Neural crest cell (in vitro differentiated cells): Measurements from ENCODE around the gene MYNN. TPM values are rescaled to one million over a fixed set of nuclear protein-coding genes. Genes with fewer than 3 reads are reported as not detected.

ENCODE experiments used
- DNase-seq: peaks from one replicate; pipeline ENCODE4 v3.0.0; 2021; ENCODE audit warnings: low read depth, mixed read lengths, low spot score
- H3K27ac Mint-ChIP-seq: one replicate; pipeline ENCODE4 v1.8.0; 2021; ENCODE audit warnings: mild to moderate bottlenecking, mixed read lengths; ENCODE audit not compliant: unreplicated experiment
- H3K27me3 Mint-ChIP-seq: 2 replicates; pipeline ENCODE4 v1.8.0; 2021; ENCODE audit warnings: low read depth, mild to moderate bottlenecking, mixed read lengths
- H3K36me3 Mint-ChIP-seq: 2 replicates; pipeline ENCODE4 v1.8.0; 2021; ENCODE audit warnings: low read depth, mild to moderate bottlenecking, mixed read lengths
- H3K4me1 Mint-ChIP-seq: 2 replicates; pipeline ENCODE4 v1.8.0; 2021; ENCODE audit warnings: mixed read lengths
- H3K4me3 Mint-ChIP-seq: one replicate; pipeline ENCODE4 v1.8.0; 2021; ENCODE audit warnings: mild to moderate bottlenecking, mixed read lengths
- H3K9me3 Mint-ChIP-seq: 2 replicates; pipeline ENCODE4 v1.8.0; 2021; ENCODE audit warnings: mixed read lengths
- CTCF ChIP-seq: fragments of 200-600 bp; sonication (generic); conservative IDR thresholded peaks from 2 replicates; pipeline ENCODE4 v1.5.0; 2021; ENCODE audit warnings: antibody characterized with exemption, mild to moderate bottlenecking
- total RNA-seq: library from RNA; stranded (reverse); gene quantifications from 2 replicates; pipeline ENCODE4 v1.2.1, GENCODE V29; 2021

The MYNN gene
- total RNA-seq, 1 donor from 2014 or later: 15.0 TPM

GRCh38 chr3:169769287-169770181 lies 3.7 kb upstream of the MYNN start, which contains the start of gene ACTRT3:
Gene ACTRT3 (minus strand): TSS chr3:169769561. CDS start chr3:169769520, 41 bp downstream.
- Mint-ChIP-seq H3K4me3 (peak within 1 kb of the TSS; percentile 98), H3K9me3 (peaks cover 18% of the 10 kb centered on the region), H3K36me3 (peaks cover 19% of the 10 kb centered on the region), H3K27me3 (peaks cover 28% of the 10 kb centered on the region), H3K4me1 (peaks cover 41% of the 10 kb centered on the region), H3K27ac (peak within 1 kb of the TSS; percentile 82)
- peak; percentile 71 for DNase-seq
- no peak for TF ChIP-seq CTCF

DNA sequence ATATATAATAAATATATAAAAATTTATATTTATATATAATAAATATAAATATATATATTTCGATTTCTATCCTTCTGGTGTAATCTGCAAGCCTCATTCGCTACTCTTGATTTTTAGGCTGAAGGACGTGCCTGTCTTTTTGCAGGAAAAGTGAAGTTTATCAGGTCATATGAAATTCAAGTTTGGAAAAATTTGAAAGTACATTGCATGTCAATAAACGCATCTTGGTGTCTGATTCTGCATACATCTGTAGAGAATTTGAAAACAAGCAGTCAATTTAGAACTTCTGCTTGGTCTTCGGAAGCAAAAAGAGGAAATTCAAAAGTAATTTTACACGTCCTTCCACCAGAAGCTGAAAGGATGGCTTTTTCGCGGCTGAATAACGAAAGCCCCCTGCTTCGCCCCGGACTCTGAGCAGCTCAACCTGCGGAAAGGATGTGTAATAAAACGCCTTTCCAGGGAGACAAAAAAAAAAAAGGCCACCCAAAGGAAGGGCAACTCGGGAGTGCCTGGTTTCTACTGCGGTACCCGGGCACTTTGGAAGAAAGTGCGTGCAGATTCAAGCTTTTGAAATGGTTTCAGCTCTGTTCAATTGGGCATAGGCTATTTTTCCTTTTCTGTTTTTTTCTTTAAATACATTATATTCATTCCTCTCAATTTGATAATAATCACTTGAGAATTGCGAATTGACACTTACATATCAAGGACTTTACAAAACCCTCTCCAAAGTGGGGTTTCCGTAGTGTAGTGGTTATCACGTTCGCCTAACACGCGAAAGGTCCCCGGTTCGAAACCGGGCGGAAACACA lies 1.5 kb upstream of the MYNN start:
- peak; percentile 69 for DNase-seq
- H3K9me3 Mint-ChIP-seq: peaks cover 9% of the 10 kb centered on the region

GRCh38 chr3:169772305-169772896 lies 795 bp upstream of the MYNN start:
- Mint-ChIP-seq H3K4me3 (peak overlapping the region; percentile 100), H3K4me1 (peaks cover 46% of the 10 kb centered on the region), H3K36me3 (peaks cover 7% of the 10 kb centered on the region), H3K27ac (peak overlapping the region; percentile 99), H3K27me3 (peaks cover 21% of the 10 kb centered on the region), H3K9me3 (peaks cover 5% of the 10 kb centered on the region)
- TF ChIP-seq CTCF: no peak
- DNase-seq: peak; percentile 52

More for the DNA sequence above, 1.5 kb upstream of the MYNN start:
- peak overlapping the region; percentile 99 for H3K27ac Mint-ChIP-seq
- peak overlapping the region; percentile 100 for H3K4me3 Mint-ChIP-seq
- H3K4me1 Mint-ChIP-seq: peaks cover 46% of the 10 kb centered on the region
- peaks cover 7% of the 10 kb centered on the region for H3K36me3 Mint-ChIP-seq
- TF ChIP-seq CTCF: no peak
- peaks cover 21% of the 10 kb centered on the region for H3K27me3 Mint-ChIP-seq

DNA sequence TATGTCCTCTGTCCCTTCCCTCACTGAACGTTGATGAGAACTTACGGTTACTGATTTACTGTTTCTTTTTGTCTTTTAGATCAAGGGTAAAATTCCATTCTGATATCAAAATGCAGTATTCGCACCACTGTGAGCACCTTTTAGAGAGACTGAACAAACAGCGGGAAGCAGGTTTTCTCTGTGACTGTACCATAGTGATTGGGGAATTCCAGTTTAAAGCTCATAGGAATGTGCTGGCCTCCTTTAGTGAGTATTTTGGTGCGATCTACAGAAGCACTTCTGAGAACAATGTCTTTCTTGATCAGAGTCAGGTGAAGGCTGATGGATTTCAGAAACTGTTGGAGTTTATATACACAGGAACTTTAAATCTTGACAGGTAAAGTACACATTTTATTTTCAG lies 990 bp downstream of the MYNN start:
- H3K27ac Mint-ChIP-seq: peak overlapping the region; percentile 57

More for the DNA sequence above, 990 bp downstream of the MYNN start:
- peaks cover 11% of the 10 kb centered on the region for H3K36me3 Mint-ChIP-seq
- DNase-seq: no peak
- peaks cover 3% of the 10 kb centered on the region for H3K9me3 Mint-ChIP-seq
- H3K4me3 Mint-ChIP-seq: peak overlapping the region; percentile 100
- H3K27me3 Mint-ChIP-seq: peaks cover 21% of the 10 kb centered on the region
- H3K4me1 Mint-ChIP-seq: peaks cover 46% of the 10 kb centered on the region
- no peak for TF ChIP-seq CTCF
